ENCODE data around the gene TPO.
"Not testable (repeated sequence)": the region's sequence is repeated elsewhere in the genome, so short reads cannot be mapped to it uniquely, and the experiment has no call there.

The TPO gene

DNA sequence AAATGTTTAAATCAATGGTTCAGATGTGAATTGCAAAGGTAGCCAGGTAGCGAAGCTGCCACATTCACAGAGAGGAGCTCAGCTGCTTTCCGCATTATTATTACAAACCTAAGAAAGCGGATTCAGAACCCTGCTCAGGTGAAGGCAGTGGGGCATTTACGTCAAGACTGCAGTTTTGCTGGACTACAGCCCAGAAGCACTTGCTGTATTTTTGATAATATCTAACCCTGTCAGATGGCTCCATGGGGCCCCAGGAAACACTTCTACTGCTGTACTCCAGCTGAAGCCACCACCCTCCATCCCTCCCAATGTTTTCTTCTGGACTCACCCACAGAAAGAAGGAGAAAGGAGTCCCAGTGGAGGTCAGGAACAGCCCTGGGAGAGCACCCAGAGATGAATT, 96.9 kb downstream of the TPO start:
- no peak for DNase-seq
- H3K9me3 Mint-ChIP-seq: no peaks in the 10 kb centered on the region
- peaks cover 23% of the 10 kb centered on the region for H3K4me1 Mint-ChIP-seq
- H3K27me3 Mint-ChIP-seq: peaks cover 15% of the 10 kb centered on the region
- no peak for ATAC-seq
- peak overlapping the region in 1 of 2 donors; percentile 55 for H3K4me3 Mint-ChIP-seq
- no peak overlapping the region for H3K27ac Mint-ChIP-seq

DNA sequence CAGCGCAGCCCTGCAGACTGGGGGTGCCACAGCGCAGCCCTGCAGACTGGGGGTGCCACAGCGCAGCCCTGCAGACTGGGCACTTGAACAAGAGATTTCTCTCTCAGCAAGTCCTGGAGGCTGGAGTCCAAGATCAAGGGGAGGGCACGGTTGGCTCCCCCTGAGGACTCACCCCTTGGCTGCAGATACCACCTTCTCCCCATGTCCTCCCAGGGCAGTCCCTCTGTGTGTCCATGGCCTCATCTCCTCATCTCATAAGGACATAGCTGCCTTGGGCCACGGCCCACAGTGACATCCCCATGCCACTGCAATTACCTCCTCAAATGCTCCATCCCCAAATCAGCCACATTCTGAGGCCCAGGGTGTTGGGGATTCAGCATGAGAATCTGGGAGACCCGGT, 98.2 kb downstream of the TPO start:
- Mint-ChIP-seq H3K4me3 (no peak overlapping the region), H3K9me3 (no peaks in the 10 kb centered on the region), H3K27me3 (peaks cover 15% of the 10 kb centered on the region), H3K4me1 (peaks cover 23% of the 10 kb centered on the region), H3K27ac (no peak overlapping the region)
- DNase-seq (no peak), ATAC-seq (no peak)

DNA sequence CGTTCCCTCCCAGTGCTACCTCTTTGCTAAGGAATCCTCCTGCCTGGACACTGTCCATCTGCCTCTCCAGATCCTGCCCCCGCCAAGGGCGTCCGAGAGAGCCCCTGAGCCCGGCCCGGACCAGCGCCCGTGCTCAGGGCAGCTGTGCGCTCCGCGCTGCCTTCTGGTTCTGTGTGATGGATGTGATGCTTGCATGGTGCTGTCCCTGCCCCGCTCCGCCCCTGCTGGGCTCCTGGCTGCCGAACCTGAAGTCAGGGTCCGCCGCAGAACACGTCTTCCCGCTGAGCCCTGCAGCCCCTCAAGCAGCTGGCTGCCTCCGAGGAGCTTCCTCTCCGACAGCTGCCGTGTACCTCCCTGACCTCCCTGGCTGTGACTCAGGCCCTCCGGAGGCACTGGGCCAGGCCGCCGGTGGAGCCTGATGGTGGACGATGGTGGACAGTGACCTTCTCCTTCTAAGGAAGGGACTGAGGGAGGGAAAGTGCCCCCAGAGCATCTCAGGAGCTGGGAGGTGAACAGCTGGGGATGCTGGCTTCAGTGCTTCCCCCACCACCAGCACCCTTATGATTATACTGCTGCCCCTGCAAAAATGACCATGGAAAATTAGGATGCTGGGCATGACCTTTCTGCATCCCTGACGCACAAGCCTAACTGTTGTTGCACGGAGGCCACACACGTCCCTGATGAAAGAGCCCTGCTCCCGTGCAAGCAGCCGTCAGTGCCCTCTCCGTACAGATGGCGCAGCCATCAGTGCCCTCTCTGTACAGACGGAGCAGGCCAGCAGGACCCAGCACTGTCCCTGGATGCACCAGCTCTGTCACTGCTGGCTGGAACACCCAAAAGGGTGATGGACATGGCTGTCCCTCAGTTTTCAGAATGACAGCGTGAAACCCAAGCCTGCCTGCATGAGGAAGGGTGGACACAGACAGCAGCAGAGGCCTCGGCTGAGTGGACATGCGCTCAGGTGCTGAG, 99.3 kb downstream of the TPO start:
- no peaks in the 10 kb centered on the region for H3K9me3 Mint-ChIP-seq
- H3K27ac Mint-ChIP-seq: no peak overlapping the region
- DNase-seq (no peak), ATAC-seq (no peak)
- peaks cover 15% of the 10 kb centered on the region for H3K27me3 Mint-ChIP-seq
- no peak overlapping the region for H3K4me3 Mint-ChIP-seq
- peaks cover 24% of the 10 kb centered on the region for H3K4me1 Mint-ChIP-seq

DNA sequence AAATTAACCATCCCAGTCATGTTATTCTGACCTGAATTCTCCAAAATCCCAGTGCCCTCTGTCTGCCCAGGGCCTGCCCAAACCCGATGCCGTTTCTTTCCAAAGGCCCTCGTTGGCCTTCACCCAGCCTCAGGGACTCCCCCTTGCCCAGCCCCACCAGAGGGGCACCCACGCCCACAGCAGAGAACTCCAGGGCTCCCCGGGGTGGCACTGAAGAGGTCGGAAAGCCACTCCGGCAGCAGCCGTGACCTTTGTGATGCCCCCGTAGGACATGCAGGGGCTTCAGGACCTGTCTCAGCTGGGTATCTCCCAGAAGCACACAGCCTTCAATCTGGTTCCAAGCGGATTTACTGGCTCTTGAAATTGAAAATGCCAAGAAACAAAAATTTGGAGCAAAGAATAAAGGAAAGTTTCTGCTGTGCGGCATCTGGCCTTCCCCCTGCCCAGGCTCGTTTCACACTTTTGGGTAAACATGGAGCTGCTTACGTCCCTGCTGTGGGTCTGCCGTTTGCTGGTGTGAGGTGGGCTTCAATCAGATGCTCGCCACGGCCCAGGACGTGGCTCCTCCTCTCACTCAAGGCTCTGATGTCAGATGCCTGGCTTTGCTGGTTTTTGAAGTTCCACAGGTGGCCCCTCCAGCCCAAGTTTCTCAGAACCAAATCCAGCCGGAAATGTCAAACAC, 101.3 kb downstream of the TPO start:
- no peak overlapping the region for H3K27ac Mint-ChIP-seq
- H3K9me3 Mint-ChIP-seq: no peaks in the 10 kb centered on the region
- no peak overlapping the region for H3K4me3 Mint-ChIP-seq
- H3K4me1 Mint-ChIP-seq: peaks cover 30% of the 10 kb centered on the region
- ATAC-seq (no peak), DNase-seq (no peak)
- peaks cover 8% of the 10 kb centered on the region for H3K27me3 Mint-ChIP-seq

DNA sequence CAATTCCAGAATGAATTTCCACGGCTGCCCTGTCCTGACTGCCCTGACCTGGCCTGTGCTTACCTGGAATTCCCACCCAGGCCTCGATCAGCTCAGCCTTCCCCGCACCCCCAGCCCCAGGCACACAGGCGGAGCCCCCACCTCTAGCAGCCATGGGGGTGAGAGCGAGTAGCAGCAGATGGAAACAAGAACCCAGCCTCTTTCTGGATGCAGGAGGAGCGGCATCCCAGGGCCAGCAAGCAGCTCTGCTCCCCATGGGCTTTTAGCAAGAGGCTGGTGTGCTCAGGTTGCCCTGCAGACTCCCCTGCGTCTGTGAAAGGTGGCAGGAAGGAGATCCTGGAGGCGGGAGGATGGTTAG, 101.8 kb downstream of the TPO start:
- DNase-seq (no peak), ATAC-seq (no peak)
- Mint-ChIP-seq H3K9me3 (no peaks in the 10 kb centered on the region), H3K27me3 (peaks cover 3% of the 10 kb centered on the region), H3K4me1 (peaks cover 25% of the 10 kb centered on the region), H3K27ac (no peak overlapping the region), H3K4me3 (no peak overlapping the region)

DNA sequence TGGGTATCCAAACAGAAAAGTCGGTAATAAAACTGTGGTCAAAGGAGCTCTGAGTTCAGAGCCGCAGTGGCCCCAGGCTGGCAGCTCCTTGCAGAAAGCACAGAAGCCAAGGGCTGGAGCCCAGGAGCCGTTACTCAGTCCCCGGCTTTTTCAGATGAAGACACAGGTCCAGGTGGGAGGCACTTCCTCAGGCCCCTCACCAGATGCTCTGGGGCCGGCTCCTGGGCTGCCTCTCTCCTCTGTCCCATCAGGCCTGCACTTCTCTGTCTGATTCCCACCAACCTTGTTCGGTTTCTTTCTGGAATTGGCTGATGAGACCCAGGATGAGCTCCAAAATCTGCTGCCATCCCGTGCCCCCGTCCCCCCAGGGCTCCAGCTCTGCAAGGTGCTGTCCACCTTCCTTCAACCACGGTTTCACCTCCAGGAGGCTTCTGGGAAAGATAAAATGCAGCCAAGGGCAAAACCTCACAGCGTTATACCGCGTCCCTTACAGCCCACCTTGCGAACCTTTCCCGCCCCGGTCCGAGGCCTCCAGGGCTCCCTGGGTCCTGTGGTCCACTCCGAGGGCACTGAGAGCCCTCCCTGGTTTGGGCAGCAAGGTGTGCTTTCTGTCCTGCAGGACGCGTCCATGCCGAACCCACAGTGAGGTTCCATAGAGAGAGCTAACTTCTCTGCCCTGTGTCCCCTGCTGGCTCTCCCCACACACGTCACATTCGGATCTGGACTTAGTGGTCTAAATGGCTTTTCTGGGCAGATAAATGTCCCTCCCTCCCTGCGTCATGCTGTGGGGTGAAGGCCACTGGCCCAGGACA, 102.9 kb downstream of the TPO start:
- Mint-ChIP-seq H3K4me3 (no peak overlapping the region), H3K27me3 (no peaks in the 10 kb centered on the region), H3K4me1 (peaks cover 18% of the 10 kb centered on the region), H3K9me3 (no peaks in the 10 kb centered on the region), H3K27ac (no peak overlapping the region)
- DNase-seq: no peak
- ATAC-seq: no peak

DNA sequence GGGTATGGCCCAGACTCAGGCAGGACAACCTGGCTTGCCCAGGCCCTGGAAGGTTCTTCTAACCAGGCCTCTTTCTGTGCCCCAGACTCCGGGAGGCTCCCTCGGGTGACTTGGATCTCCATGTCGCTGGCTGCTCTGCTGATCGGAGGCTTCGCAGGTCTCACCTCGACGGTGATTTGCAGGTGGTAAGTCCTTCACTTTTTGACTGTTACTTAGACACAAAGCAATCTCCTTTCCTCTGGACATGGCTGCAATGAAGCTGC, 103.5 kb downstream of the TPO start:
- peaks cover 18% of the 10 kb centered on the region for H3K4me1 Mint-ChIP-seq
- no peak overlapping the region for H3K27ac Mint-ChIP-seq
- DNase-seq: no peak
- ATAC-seq: no peak
- no peaks in the 10 kb centered on the region for H3K9me3 Mint-ChIP-seq
- H3K4me3 Mint-ChIP-seq: no peak overlapping the region
- no peaks in the 10 kb centered on the region for H3K27me3 Mint-ChIP-seq

DNA sequence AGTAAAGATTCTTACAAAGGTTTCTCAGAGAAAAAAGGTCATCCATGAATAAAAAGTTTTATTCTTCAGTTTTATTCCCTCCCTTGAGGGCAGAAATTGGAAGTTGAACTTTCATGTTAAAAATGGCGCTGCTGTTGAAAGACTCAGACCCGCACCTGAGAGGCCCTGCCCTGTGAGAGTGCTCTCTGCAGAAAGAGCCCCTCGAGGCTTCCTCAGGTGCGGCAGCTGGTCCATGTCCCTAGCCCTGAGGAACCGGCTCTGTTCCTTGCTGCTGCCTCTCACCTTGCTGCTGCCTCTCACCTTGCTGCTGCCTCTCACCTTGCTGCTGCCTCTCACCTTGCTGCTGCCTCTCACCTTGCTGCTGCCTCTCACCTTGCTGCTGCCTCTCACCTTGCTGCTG, 104.0 kb downstream of the TPO start:
- not testable (repeated sequence) for H3K9me3 Mint-ChIP-seq

DNA sequence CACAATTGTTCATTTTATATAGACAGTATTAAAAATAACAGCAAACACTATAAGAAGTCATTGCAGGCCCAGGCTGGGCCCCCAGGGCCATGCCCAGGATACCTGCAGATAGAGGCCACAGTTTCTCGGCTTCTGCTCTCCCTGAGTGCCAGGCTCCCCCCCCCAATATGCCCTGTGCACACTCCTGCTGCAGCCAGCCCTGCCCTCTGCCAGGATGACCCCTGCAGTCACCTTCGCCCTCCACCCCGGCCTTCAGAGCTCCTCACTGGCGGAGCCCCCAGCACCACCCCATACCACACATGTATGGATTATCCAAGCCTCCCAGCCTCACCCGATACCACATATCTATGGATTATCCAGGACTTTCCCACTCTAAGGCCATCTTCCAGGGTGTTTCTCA, 104.5 kb downstream of the TPO start:
- H3K27ac Mint-ChIP-seq: peak overlapping the region in 1 of 2 donors; percentile 80
- peak; percentile 26 for ATAC-seq
- no peak for DNase-seq
- no peaks in the 10 kb centered on the region for H3K9me3 Mint-ChIP-seq
- H3K27me3 Mint-ChIP-seq: no peaks in the 10 kb centered on the region
- no peak overlapping the region for H3K4me3 Mint-ChIP-seq
- peaks cover 18% of the 10 kb centered on the region for H3K4me1 Mint-ChIP-seq

More for the DNA sequence above, 104.0 kb downstream of the TPO start:
- not testable (repeated sequence) for ATAC-seq, H3K27ac Mint-ChIP-seq, H3K4me3 Mint-ChIP-seq, DNase-seq, H3K27me3 Mint-ChIP-seq
- H3K4me1 Mint-ChIP-seq: peaks cover 18% of the 10 kb centered on the region

DNA sequence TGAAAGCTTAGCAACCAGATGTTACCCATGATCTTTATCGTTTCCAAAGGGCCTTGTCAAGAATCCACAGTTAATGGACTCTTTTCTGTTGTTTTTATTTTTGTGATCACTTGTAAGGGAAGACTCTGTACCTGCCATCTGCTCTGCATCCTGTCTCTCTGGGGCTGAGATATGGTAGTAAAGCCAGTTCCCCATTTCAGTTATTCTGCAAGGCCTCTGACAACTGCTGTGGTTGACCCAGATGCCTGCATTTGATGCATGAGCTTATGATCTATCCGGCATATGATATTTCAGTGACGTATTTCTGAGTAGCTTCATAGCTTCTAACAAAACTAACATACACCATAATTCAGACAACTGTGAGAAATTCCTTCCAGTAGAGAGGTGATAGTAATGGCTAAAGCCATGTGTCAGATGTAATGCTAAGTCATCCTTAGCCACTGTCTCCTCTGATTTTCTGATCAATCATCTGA, 105.1 kb downstream of the TPO start:
- H3K27me3 Mint-ChIP-seq: no peaks in the 10 kb centered on the region
- H3K4me3 Mint-ChIP-seq: peak overlapping the region in 1 of 2 donors; percentile 14
- H3K9me3 Mint-ChIP-seq: no peaks in the 10 kb centered on the region
- H3K27ac Mint-ChIP-seq: peak overlapping the region; percentile 13 to 80
- DNase-seq (no peak), ATAC-seq (peak; percentile 62)
- H3K4me1 Mint-ChIP-seq: peaks cover 18% of the 10 kb centered on the region

DNA sequence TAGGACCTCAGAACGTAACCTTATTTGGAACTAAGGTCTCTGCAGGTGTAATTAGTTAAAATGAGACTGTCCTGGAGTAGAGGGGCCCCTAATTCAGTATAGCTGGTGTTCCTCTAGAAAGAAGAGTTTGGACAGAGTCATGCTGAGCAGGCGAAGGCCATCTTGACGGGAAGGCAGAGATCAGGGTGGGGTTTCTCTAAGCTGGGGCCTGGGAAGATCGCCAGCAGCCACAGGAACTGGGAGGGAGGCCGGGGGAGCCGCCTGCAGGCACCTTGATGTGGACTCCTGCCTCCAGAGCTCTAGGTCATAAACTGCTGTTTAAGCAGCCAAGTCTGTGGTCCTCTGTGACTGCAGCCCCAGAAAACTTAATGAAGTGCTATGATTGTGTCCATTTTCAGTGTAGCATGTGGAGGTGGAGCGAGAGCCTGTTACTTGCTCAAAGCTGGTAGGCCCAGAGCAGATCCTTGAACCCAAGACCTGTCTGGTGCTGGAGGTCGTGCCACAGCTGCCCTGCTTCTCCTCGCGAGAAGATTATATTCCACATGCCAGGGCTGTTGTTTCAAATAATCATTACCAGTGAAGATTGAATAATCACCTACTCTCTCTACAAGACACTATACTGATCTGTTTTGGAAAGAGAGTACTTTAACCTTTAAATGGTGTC, 105.7 kb downstream of the TPO start:
- peak; percentile 10 for ATAC-seq

DNA sequence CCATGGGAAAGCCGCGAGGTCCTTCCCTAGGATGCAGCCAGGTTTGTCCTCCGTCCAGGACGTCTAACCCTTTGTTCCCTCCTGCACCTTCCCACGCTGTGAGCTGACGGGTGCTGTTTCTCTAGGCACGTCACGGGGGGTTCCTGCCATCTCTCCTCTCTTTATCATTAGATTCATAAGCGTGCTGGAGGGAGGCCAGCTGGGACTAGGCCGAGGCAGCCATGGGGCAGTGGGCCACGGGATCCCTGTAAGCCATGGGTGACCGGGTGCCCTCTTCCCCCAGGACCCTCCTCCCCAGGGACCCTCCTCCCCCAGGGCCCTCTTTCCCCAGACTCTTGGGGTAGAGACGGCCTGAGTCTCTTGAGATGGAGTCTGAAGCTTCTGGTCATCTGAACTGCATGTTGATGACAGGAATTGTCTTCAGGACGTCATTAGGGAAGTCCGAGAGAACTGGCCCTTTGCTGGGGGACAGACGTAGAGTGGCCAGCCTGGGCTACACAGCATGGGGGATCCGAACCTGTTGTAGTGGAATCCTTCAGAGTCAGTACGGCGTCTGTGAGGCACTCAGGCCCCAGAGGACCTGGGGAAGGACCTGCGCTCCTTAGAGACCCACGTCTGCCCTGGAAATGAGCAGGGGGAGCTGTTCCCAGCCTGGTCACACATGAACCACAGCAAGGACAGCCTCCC, 108.1 kb downstream of the TPO start:
- Mint-ChIP-seq H3K4me1 (peaks cover 18% of the 10 kb centered on the region), H3K27me3 (no peaks in the 10 kb centered on the region), H3K4me3 (no peak overlapping the region), H3K9me3 (no peaks in the 10 kb centered on the region), H3K27ac (no peak overlapping the region)
- DNase-seq (no peak), ATAC-seq (peak; percentile 43)

More for the DNA sequence above, 105.7 kb downstream of the TPO start:
- DNase-seq: no peak
- Mint-ChIP-seq H3K27ac (peak overlapping the region in 1 of 2 donors; percentile 78), H3K4me1 (peaks cover 18% of the 10 kb centered on the region), H3K27me3 (no peaks in the 10 kb centered on the region), H3K9me3 (no peaks in the 10 kb centered on the region), H3K4me3 (peak overlapping the region in 1 of 2 donors; percentile 14)

DNA sequence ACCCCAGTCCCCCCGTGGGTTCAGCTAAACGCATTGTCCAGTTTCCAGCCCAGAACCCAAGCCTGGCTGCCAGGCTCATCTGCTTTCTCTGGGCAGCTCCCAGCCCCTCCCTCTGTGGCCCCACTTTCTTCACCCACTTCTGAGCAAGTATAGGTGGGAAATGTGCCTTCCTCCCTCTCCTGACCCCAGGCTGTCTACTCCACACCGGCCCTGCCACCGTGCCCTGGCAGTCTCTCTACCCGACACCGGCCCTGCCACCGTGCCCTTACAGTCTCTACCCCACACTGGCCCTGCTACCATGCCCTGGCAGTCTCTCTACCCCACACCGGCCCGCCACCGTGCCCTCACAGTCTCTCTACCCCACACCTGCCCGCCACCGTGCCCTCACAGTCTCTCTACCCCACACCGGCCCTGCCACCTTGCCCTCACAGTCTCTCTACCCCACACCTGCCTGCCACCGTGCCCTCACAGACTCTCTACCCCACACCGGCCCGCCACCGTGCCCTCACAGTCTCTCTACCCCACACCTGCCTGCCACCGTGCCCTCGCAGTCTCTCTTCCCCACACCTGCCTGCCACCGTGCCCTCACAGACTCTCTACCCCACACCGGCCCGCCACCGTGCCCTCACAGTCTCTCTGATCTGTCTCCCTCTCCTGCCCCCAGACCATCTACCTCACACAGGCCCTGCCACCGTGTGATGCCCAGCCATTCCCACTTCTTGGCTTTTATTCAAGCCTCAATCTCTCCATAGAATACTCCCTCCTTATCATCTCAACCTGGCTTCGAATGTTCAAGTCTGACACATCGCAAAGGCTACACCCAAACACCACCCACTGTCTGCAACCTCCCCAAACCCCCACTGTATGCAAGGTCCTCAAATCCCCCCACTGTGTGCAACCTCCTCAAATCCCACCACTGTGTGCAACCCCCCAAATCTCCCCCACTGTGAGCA, 108.9 kb downstream of the TPO start:
- H3K4me3 Mint-ChIP-seq: no peak overlapping the region
- H3K4me1 Mint-ChIP-seq: peaks cover 18% of the 10 kb centered on the region
- no peaks in the 10 kb centered on the region for H3K27me3 Mint-ChIP-seq
- no peak for DNase-seq
- no peak overlapping the region for H3K27ac Mint-ChIP-seq
- no peaks in the 10 kb centered on the region for H3K9me3 Mint-ChIP-seq
- peak; percentile 33 for ATAC-seq
